SW480 (cell line): Measurements from ENCODE around the gene NOSIP.
A peak's percentile ranks its signal among the peaks of the same experiment; 100 is the strongest.
"Not testable (repeated sequence)": the region's sequence is repeated elsewhere in the genome, so short reads cannot be mapped to it uniquely, and the experiment has no call there.

Experiments
- DNase-seq: peaks from one replicate; pipeline ENCODE4 v3.0.0-alpha.2; 2016; ENCODE audit warnings: low spot score

NOSIP gene

GRCh38 chr19:49580264-49581006 lies at the start of gene NOSIP:
NOSIP (minus strand) TSS chr19:49580556; CDS start chr19:49560691, 19,865 bp downstream.
- DNase-seq, result peak; percentile 98

GRCh38 chr19:49629659-49630058 lies 49.3 kb upstream of the NOSIP start:
- no peak for DNase-seq

DNA sequence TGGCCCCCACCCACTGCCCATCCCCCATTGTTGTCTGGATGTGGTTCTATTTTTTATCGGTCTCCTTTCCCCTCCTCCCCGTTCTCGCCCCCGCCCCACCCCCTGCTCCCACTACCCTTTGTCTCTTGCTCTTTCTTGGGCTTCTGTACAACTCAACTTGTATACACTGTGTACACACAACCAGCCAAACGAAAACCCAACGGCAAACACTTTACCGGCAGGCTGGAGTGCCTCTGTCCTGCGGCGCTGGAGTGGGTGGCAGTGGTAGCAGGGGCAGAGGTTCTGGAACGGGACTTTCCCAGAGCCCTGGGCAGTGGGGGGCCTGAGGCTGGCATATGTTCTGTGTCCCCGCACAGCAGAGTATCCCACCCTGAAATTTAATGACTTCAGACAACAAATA lies 45.9 kb upstream of the NOSIP start:
- DNase-seq, result no peak

DNA sequence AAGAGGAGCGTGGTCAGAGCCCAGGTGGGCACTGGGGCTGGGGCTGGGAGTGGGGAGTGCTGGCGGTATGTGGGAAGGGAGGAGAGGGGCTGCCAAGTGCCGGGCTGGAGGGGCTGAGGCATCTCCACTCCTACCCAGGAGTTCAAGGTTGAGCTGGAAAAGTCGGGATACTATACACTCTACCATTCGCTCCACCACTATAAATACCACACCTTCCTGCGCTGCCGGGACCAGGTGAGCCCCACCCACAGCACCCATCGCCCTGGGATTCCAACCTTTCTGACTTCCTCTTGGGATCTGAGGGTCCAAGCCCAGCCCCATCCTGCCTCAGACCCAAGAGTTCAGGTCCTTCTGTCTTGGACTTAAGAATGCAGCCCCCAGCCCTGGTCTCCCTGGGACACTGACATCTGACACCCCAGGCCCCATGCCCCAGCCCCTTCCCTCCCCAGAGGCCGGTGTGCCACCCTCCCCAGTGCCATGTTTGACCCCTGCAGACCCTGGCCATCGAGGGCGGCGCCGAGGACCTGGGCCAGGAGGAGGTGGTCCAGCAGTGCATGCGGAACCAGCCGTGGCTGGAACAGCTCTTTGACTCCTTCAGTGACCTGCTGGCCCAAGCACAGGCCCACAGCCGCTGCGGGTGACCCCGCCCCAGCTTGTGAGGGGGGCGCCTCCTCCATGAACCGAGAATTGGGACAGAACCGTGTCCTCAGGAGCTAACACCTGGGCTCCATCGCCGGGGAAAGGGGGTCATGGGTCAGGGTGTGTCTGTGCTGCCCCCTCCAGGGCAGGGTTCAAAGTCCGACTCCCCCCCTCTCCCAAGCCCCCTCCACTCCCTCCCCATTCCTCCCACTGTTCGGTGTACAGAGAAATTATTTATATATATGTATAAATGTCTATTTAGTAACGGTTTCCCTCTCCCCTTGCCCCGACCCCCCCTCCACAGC lies 44.9 kb upstream of the NOSIP start:
- DNase-seq, result no peak

GRCh38 chr19:49617860-49618259 lies 37.5 kb upstream of the NOSIP start:
- not testable (repeated sequence) for DNase-seq

GRCh38 chr19:49616945-49617344 lies 36.6 kb upstream of the NOSIP start:
- no peak for DNase-seq

- DNase-seq, result no peak
These were observed 36.2 kb upstream of the NOSIP start for GRCh38 chr19:49616532-49616931.

DNA sequence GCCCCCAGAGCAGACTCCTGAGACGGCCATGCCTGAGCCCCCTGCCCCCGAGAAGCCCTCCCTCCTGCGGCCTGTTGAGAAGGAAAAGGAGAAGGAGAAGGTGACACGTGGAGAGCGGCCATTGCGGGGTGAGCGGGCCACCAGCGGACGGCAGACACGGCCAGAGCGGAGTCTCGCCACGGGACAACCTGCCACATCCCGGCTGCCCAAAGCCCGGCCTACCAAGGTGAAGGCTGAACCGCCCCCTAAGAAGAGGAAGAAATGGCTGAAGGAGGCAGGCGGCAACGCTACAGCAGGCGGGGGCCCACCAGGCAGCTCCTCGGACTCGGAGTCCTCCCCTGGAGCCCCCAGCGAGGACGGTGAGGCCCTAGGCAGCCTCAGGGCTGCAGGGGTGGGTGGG lies 35.5 kb upstream of the NOSIP start:
- DNase-seq, result no peak

DNA sequence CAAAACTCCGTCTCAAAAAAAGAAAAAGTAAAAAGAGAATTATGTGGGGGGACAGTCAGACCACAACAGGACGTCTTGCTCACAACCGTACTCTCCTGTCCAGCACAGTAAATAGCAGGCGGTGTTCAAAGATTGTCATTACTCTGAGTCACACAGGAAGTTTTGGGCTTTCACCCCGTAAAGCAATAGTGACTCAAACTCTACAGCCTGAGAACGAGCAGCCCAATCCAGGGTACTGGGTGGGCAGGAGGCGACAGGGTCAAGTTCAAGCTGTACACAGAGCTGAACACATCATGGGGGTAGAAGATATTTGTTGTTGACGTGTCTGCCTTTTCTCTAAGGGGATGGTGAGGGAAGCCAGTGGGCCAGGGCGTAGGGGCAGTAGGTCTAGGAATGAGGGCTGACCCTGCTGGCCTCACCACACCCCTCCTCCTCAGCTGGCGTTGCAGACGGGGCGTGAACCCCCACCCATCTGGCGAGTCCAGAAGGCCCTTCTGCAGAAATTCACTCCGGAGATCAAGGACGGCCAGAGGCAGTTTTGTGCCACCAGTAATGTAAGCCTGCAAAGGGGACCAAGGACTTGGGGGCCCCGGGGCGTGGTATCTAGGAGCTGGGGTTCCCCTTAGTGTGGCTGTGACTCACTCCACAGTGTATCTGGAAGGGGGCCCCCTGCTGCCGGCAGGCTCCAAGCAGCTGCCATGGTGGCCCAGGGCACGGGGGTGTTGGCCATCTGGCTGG lies 33.9 kb upstream of the NOSIP start:
- DNase-seq, result peak; percentile 81

DNA sequence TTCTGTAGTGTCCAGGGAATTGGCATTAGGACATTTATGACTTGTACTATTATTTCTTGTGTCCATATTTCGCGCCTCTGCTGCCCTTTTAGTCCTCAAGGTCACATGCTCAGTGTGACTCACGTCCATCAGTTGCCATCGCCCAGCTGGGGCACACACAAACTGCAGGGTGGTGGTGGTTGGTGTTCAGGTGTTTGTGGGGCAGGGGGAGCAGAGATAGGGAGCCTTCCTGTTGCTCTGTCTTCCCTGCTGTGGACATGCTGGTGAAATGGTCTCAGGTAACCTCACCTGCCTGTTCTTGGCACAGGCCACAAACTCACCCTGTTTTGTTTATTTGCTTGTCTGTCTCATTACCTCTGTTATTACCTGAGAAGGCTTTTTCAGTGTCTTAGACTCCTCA lies 33.0 kb upstream of the NOSIP start:
- DNase-seq, result peak; percentile 64

DNA sequence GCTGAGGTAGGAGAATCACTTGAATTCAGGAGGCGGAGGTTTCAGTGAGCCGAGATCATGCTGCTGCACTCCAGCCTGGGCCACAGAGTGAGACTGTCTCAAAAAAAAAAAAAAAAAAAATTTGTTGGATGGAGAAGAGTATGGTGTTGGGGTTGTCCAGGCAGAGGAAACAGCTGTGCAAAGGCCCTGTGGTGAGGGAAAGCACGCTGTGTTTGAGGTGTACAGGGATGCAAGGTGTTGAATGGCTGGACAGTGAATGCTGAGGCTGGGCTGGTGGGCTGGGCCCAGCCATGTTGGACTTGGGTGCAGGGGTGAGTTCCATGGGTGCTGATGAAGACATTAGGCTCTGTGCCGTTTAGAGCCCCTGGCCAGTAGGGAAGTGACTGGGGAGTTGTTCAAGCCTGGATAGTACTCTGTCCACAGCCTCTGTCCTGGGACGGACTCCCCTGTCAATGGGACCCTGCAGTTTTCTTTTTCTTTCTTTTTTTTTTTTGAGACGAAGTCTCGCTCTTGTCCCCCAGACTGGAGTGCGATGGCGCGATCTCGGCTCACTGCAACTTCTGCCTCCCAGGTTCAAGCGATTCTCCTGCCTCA lies 29.2 kb upstream of the NOSIP start:
- DNase-seq, result no peak

DNA sequence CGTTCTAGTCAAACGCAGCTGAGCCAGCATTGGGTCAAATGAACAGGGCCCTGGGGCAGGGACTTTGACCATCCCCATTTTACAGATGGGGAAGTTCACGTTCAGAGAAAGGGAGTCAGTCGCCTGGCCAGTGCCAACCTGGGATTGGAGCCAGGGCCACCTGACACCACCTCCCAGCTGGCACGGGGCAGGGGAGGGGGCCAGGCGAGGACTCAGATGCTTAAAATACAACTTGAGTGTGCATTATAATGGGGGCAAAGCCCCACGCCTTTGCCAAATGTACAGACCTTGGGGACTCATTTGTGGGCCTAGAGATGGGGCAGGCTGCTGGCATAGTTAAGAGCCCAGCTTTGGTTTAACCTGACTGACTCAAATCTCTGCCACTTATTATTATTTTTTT lies 25.2 kb upstream of the NOSIP start:
- DNase-seq, result no peak

DNA sequence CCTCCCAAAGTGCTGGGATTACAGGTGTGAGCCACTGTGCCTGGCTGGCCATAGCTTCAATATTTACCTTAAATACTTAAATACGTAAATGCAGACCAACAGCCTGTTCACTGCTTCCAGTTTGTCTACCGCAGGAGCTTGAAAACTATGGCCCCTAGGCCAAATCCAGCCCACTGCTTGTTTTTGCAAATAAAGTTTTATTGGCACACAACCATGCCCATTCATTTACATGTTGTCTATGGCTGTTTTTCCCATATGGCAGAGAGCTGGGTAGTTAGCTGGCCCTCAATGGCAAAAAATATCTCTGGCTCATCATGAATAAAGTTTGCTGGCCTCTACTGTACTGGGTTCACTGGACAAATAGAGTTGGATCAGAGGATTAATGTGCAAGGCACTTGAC lies 22.4 kb upstream of the NOSIP start:
- no peak for DNase-seq

DNA sequence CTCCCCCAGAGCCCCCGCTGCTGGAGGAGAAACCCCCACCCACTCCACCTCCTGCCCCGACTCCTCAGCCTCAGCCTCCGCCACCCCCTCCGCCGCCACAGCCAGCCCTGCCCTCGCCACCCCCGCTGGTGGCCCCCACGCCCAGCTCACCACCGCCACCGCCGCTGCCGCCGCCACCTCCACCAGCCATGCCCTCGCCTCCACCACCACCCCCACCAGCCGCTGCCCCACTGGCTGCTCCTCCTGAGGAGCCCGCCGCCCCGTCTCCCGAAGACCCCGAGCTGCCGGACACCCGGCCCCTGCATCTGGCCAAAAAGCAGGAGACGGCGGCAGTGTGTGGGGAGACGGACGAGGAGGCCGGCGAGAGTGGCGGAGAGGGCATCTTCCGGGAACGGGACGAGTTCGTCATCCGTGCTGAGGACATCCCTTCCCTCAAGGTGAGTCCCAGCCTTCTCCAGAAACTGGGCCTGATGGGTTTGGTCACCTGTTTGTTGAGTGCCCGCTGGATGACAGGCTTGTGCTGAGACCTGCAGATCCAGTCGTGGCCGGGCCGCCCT lies 21.2 kb upstream of the NOSIP start:
- DNase-seq, result no peak

DNA sequence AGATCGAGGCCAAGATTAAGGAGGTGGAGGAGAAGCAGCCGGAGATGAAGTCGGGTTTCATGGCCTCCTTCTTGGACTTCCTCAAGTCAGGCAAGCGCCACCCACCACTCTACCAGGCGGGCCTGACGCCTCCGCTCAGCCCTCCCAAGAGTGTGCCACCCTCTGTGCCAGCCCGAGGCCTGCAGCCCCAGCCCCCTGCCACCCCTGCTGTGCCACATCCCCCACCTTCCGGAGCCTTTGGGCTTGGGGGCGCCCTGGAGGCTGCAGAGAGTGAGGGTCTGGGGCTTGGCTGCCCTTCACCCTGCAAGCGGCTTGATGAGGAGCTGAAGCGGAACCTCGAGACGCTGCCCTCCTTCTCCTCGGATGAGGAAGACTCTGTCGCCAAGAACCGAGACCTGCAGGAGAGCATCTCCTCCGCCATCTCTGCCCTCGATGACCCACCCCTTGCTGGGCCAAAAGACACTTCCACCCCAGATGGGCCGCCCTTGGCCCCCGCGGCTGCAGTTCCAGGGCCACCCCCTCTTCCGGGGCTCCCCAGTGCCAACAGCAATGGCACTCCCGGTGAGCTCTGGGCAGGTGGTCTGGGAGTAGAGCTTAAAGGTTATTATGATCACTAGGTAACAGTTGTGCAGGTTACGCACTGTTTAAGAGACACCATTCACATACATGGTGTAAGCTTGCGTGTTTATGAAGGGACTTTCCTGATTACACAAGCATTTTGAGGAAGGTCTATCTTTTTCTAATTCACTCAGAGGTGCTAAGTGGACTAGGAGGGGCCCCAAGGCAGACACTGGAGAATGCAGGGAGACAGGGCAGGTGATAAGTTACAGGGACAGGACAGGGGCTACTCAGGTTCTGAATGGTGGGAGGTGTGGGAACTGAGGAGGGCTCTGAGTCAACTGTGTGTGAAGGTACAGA lies 19.3 kb upstream of the NOSIP start:
- DNase-seq, result no peak

DNA sequence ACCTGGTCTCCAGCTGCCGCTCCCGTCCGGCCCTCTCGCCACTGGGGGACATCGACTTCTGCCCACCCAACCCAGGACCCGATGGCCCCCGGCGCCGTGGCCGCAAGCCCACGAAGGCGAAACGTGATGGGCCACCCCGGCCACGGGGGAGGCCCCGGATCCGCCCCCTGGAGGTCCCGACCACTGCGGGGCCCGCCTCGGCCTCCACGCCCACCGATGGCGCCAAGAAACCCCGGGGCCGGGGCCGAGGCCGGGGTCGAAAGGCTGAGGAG lies 17.3 kb upstream of the NOSIP start:
- no peak for DNase-seq

DNA sequence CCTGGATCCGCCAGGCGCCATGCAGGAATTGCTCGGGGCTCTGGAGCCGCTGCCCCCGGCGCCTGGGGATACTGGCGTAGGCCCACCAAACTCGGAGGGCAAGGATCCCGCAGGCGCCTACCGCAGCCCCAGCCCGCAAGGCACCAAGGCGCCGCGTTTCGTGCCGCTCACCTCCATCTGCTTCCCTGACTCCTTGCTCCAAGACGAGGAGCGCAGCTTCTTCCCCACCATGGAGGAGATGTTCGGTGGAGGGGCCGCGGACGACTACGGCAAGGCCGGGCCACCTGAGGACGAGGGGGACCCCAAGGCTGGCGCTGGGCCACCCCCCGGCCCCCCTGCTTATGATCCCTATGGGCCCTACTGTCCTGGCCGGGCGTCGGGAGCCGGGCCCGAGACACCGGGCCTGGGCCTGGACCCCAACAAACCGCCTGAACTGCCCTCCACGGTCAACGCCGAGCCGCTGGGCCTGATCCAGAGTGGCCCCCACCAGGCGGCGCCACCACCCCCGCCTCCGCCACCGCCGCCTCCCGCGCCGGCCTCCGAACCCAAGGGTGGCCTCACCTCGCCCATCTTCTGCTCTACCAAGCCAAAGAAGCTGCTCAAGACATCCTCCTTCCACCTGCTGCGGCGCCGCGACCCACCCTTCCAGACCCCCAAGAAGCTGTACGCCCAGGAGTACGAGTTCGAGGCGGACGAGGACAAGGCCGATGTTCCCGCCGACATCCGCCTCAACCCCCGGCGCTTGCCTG lies 16.8 kb upstream of the NOSIP start:
- DNase-seq, result no peak

GRCh38 chr19:49596407-49596806 lies 16.1 kb upstream of the NOSIP start:
- DNase-seq, result no peak

DNA sequence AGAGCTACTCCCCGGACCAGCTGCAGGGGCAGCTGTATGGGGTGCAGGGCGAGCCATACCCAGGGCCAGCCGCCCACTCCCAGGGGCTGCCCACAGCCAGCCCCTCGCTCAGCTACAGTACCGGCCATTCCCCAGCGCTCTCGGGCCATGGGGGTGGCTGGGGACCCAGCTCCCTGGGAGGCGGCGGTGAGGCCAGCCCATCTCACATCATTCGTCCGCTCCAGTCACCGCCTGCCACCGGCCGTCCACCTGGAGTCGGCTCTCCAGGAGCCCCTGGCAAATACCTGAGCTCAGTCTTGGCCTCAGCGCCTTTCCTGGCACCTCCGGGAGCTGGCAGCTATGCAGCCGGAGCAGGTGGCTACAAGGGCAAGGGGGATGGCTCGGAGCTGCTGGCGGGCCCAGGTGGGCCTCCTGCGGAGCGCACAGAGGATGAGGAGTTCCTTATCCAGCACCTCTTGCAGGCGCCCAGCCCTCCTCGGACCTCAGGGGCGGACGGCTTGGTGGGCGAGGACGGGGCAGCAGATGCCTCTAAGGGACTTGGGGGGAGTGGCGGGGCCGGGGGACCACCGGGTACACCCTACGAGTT lies 15.6 kb upstream of the NOSIP start:
- DNase-seq, result no peak
